Breast epithelium (tissue), 4 donors: ENCODE data around the gene ADRB2. TPM values are rescaled to one million over a fixed set of nuclear protein-coding genes. Genes with fewer than 3 reads are reported as not detected.
"Not testable (repeated sequence)": the region's sequence is repeated elsewhere in the genome, so short reads cannot be mapped to it uniquely, and the experiment has no call there.

Experiments used
- DNase-seq, 2 donors: peaks; one replicate each; pipeline ENCODE4 v3.0.0-alpha.2; 2019; ENCODE audit warnings: low spot score in 2 of 2
- H3K27ac ChIP-seq, 2 donors: fragments of 200-600 bp; sonication (generic) in 1 of 2; one replicate each; pipeline ENCODE4 v1.5.1; 2016 to 2019; ENCODE audit warnings: mild to moderate bottlenecking in 1 of 2
- H3K27me3 ChIP-seq, 2 donors: fragments of 200-600 bp; sonication (generic) in 1 of 2; one replicate each; pipeline versions ENCODE4 v1.5.1 to v1.6.0; 2017 to 2019; ENCODE audit warnings: control low read depth in 1 of 2, mild to moderate bottlenecking in 1 of 2
- H3K36me3 ChIP-seq: fragments of 200-600 bp; one replicate; pipeline ENCODE4 v1.5.1; 2019
- H3K4me1 ChIP-seq, 2 donors: fragments of 200-600 bp; sonication (generic); one replicate each; pipeline ENCODE4 v1.5.1; 2016 to 2019; ENCODE audit warnings: control low read depth in 1 of 2
- H3K4me3 ChIP-seq, 3 donors: fragments of 200-600 bp; sonication (generic); 1 replicate in 2 of 3; 2 replicates in 1 of 3; pipeline ENCODE4 v1.5.1; 2016 to 2019; ENCODE audit warnings: mild to moderate bottlenecking in 3 of 3, moderate library complexity in 2 of 3
- H3K9me3 ChIP-seq, 2 donors: fragments of 200-600 bp; sonication (generic) in 1 of 2; one replicate each; pipeline ENCODE4 v1.5.1; 2016 to 2019; ENCODE audit warnings: control low read depth in 1 of 2
- CTCF ChIP-seq, 3 donors: fragments of 450-650 bp; IDR thresholded peaks; one replicate each; pipeline ENCODE4 v1.5.1; 2016 to 2017; ENCODE audit warnings: antibody characterized with exemption in 3 of 3, mild to moderate bottlenecking in 3 of 3, moderate library complexity in 3 of 3
- POLR2A ChIP-seq: fragments of 450-650 bp; IDR thresholded peaks from one replicate; pipeline ENCODE4 v1.6.1; 2016; ENCODE audit warnings: antibody characterized with exemption, mild to moderate bottlenecking, moderate library complexity
- POLR2AphosphoS5 ChIP-seq, 3 donors: sonication (generic); formaldehyde crosslinking; IDR thresholded peaks; one replicate each; pipeline ENCODE4 v1.6.1; 2017; ENCODE audit warnings: antibody characterized with exemption in 3 of 3
- intact Hi-C: fragments of 100-400 bp; cut with DNase I; formaldehyde crosslinking; loops from one replicate; pipeline ENCODE4 v1.15.1; 2023; ENCODE audit warnings: low total_unique reads
- total RNA-seq, 3 donors: library from RNA; depleted of rRNA; stranded (reverse); fragments of >200 nt; gene quantifications; one replicate each; pipeline ENCODE4 v1.1.0, GENCODE V29; 2016

ADRB2 gene
- total RNA-seq, 3 donors from 2014 or later: 9.5 to 41.3 (median 26.4) TPM

GRCh38 chr5:148794729-148795561 is 31.5 kb upstream of the ADRB2 start:
- no peak for DNase-seq
- Histone ChIP-seq H3K27me3 (no peaks in the 10 kb centered on the region), H3K4me3 (no peak overlapping the region), H3K9me3 (no peaks in the 10 kb centered on the region), H3K27ac (no peak overlapping the region), H3K36me3 (no peaks in the 10 kb centered on the region), H3K4me1 (no peaks in the 10 kb centered on the region)
- TF ChIP-seq POLR2AphosphoS5 (IDR thresholded peaks at IDR 0.05): no peak
- no peak for TF ChIP-seq POLR2A
- TF ChIP-seq CTCF (IDR thresholded peaks at IDR 0.05): no peak
- intact Hi-C loops: no loop called here

- Histone ChIP-seq H3K9me3 (no peaks in the 10 kb centered on the region), H3K36me3 (no peaks in the 10 kb centered on the region), H3K4me1 (no peaks in the 10 kb centered on the region), H3K4me3 (no peak overlapping the region), H3K27me3 (no peaks in the 10 kb centered on the region), H3K27ac (no peak overlapping the region)
- no peak for DNase-seq
- TF ChIP-seq POLR2AphosphoS5 (IDR thresholded peaks at IDR 0.05) (no peak), POLR2A (no peak), CTCF (IDR thresholded peaks at IDR 0.05) (no peak)
- intact Hi-C loops: no loop called here
Measured at GRCh38 chr5:148796936-148797335, 29.5 kb upstream of the ADRB2 start.

GRCh38 chr5:148798786-148799185 is 27.6 kb upstream of the ADRB2 start:
- no peaks in the 10 kb centered on the region for H3K27me3 ChIP-seq
- intact Hi-C loops: no loop called here
- no peaks in the 10 kb centered on the region for H3K9me3 ChIP-seq
- H3K36me3 ChIP-seq: no peaks in the 10 kb centered on the region
- H3K4me1 ChIP-seq: no peaks in the 10 kb centered on the region
- no peak overlapping the region for H3K27ac ChIP-seq
- no peak for DNase-seq
- no peak for TF ChIP-seq POLR2AphosphoS5 (IDR thresholded peaks at IDR 0.05)
- TF ChIP-seq POLR2A: no peak
- no peak for TF ChIP-seq CTCF (IDR thresholded peaks at IDR 0.05)
- no peak overlapping the region for H3K4me3 ChIP-seq

GRCh38 chr5:148799737-148800527 is 26.5 kb upstream of the ADRB2 start:
- Histone ChIP-seq H3K27ac (no peak overlapping the region), H3K36me3 (no peaks in the 10 kb centered on the region), H3K4me1 (no peaks in the 10 kb centered on the region), H3K9me3 (no peaks in the 10 kb centered on the region), H3K4me3 (no peak overlapping the region), H3K27me3 (no peaks in the 10 kb centered on the region)
- TF ChIP-seq POLR2AphosphoS5 (IDR thresholded peaks at IDR 0.05): no peak
- TF ChIP-seq CTCF (IDR thresholded peaks at IDR 0.05): no peak
- no peak for TF ChIP-seq POLR2A
- intact Hi-C loops: no loop called here
- DNase-seq: no peak

GRCh38 chr5:148801682-148802276 is 24.6 kb upstream of the ADRB2 start:
- Histone ChIP-seq H3K4me3 (no peak overlapping the region), H3K27me3 (no peaks in the 10 kb centered on the region), H3K36me3 (no peaks in the 10 kb centered on the region), H3K27ac (no peak overlapping the region), H3K4me1 (no peaks in the 10 kb centered on the region), H3K9me3 (no peaks in the 10 kb centered on the region)
- intact Hi-C loops: no loop called here
- TF ChIP-seq POLR2AphosphoS5 (IDR thresholded peaks at IDR 0.05) (no peak), CTCF (IDR thresholded peaks at IDR 0.05) (no peak), POLR2A (no peak)
- no peak for DNase-seq

GRCh38 chr5:148803451-148803850 is 23.0 kb upstream of the ADRB2 start:
- H3K4me3 ChIP-seq, H3K4me1 ChIP-seq, H3K27ac ChIP-seq, H3K36me3 ChIP-seq, DNase-seq, intact Hi-C loops, H3K9me3 ChIP-seq, H3K27me3 ChIP-seq: not testable (repeated sequence)
